Transverse colon (tissue), 4 donors: ENCODE results near the gene RANBP9. TPM values are rescaled to one million over a fixed set of nuclear protein-coding genes. Genes with fewer than 3 reads are reported as not detected.

Experiments
- DNase-seq: peaks from one replicate; pipeline ENCODE4 v3.0.0-alpha.2; 2019
- H3K27ac ChIP-seq, 4 donors: fragments of 200-600 bp; sonication (generic); 2 replicates each; pipeline ENCODE4 v1.5.1; 2016 to 2018; ENCODE audit warnings: inconsistent platforms in 4 of 4
- H3K27me3 ChIP-seq: fragments of 200-600 bp; sonication (generic); 2 replicates; pipeline ENCODE4 v1.5.1; 2017; ENCODE audit warnings: inconsistent platforms
- H3K36me3 ChIP-seq, 4 donors: fragments of 200-600 bp; sonication (generic); 2 replicates each; pipeline ENCODE4 v1.5.1; 2017 to 2019; ENCODE audit warnings: inconsistent platforms in 4 of 4
- H3K4me1 ChIP-seq, 4 donors: fragments of 200-600 bp; sonication (generic); 2 replicates each; pipeline ENCODE4 v1.5.1; 2017 to 2020; ENCODE audit warnings: inconsistent platforms in 4 of 4
- H3K4me3 ChIP-seq, 4 donors: fragments of 200-600 bp; sonication (generic); 1 replicate in 1 of 4; 2 replicates in 3 of 4; pipeline versions ENCODE4 v1.5.1 to v1.6.1; 2017 to 2019; ENCODE audit warnings: inconsistent platforms in 4 of 4
- H3K9me3 ChIP-seq, 2 donors: fragments of 200-600 bp; sonication (generic); 2 replicates each; pipeline ENCODE4 v1.5.1; 2017 to 2019; ENCODE audit warnings: inconsistent platforms in 2 of 2
- CTCF ChIP-seq, 5 experiments: fragments of 200-600 bp in 3 of 5; fragments of 450-650 bp in 2 of 5; sonication (generic) in 3 of 5; IDR thresholded peaks; 1 replicate in 2 of 5; 2 replicates in 3 of 5; pipeline ENCODE4 v1.5.1; 2016 to 2017; ENCODE audit warnings: antibody characterized with exemption in 5 of 5, inconsistent platforms in 3 of 5, mild to moderate bottlenecking in 2 of 5, moderate library complexity in 1 of 5
- EP300 ChIP-seq: sonication (generic); formaldehyde crosslinking; IDR thresholded peaks from one replicate; pipeline ENCODE4 v1.6.1; 2017; ENCODE audit warnings: antibody characterized with exemption, low read depth
- POLR2A ChIP-seq: fragments of 450-650 bp; IDR thresholded peaks from one replicate; pipeline ENCODE4 v1.6.1; 2016; ENCODE audit warnings: antibody characterized with exemption, mild to moderate bottlenecking, moderate library complexity
- POLR2AphosphoS5 ChIP-seq, 3 donors: sonication (generic); formaldehyde crosslinking; IDR thresholded peaks; one replicate each; pipeline ENCODE4 v1.6.1; 2016; ENCODE audit warnings: antibody characterized with exemption in 3 of 3
- WGBS, 2 donors: methylation state at CpG; one replicate each; pipeline ENCODE4 v1.1.5; 2018; ENCODE audit warnings: low coverage in 1 of 2; 5-methylcytosine and 5-hydroxymethylcytosine counted together
- in situ Hi-C, 4 donors: fragments of 200-750 bp; cut with MboI; loops; one replicate each; pipeline versions ENCODE4 v1.15.0 to v1.15.1; 2017; ENCODE audit warnings: low sequenced_read_pairs in 3 of 4, low pct_ligation_motif_present in 1 of 4, low pct_unique_long_range_greater_than_20kb in 1 of 4
- intact Hi-C: fragments of 100-400 bp; cut with DNase I; formaldehyde crosslinking; loops from one replicate; pipeline ENCODE4 v1.15.1; 2023; ENCODE audit warnings: low total_unique reads
- total RNA-seq, 4 donors: library from RNA; depleted of rRNA; stranded (reverse); fragments of >200 nt; gene quantifications; one replicate each; pipeline ENCODE4 v1.1.0, GENCODE V29; 2016

Gene RANBP9
- total RNA-seq, 4 donors from 2014 or later = 17.9 to 40.8 (median 37.4) TPM

GRCh38 chr6:13624871-13625288, 86.8 kb downstream of the RANBP9 start:
- TF ChIP-seq CTCF (IDR thresholded peaks at IDR 0.05) (peak in 4 of 5 experiments; percentile 22 to 40 (median 28)), POLR2A (no peak), EP300 (no peak), POLR2AphosphoS5 (IDR thresholded peaks at IDR 0.05) (no peak)
- in situ Hi-C loops (no loop called here), intact Hi-C loops (no loop called here)
- Histone ChIP-seq H3K27me3 (no peaks in the 10 kb centered on the region), H3K4me1 (no peaks in the 10 kb centered on the region), H3K4me3 (no peak overlapping the region), H3K36me3 (peaks cover 0 to 72% (median 20%) of the 10 kb centered on the region in 4 donors), H3K27ac (no peak overlapping the region), H3K9me3 (no peaks in the 10 kb centered on the region)
- DNase-seq = no peak
- 72 to 86% methylated on average over 2 to 4 of the region's 4 CpGs for WGBS, 2 donors

GRCh38 chr6:13617066-13617465, 94.6 kb downstream of the RANBP9 start:
- Histone ChIP-seq H3K4me3 (no peak overlapping the region), H3K9me3 (no peaks in the 10 kb centered on the region), H3K36me3 (peaks cover 0 to 37% (median 17%) of the 10 kb centered on the region in 4 donors), H3K27ac (no peak overlapping the region), H3K27me3 (no peaks in the 10 kb centered on the region), H3K4me1 (peaks cover 0 to 25% (median 17%) of the 10 kb centered on the region in 4 donors)
- intact Hi-C loops (loop anchor here (10.0 kb wide), 1 partner anchor 148 kb away; no protein-coding TSS in a partner anchor), in situ Hi-C loops (no loop called here)
- no peak for DNase-seq
- 33 to 79% methylated on average over 1 to 2 of the region's 2 CpGs for WGBS, 2 donors
- no peak for TF ChIP-seq POLR2AphosphoS5 (IDR thresholded peaks at IDR 0.05)
- no peak for TF ChIP-seq POLR2A

- Histone ChIP-seq H3K27me3 (no peaks in the 10 kb centered on the region), H3K4me1 (peaks cover 0 to 25% (median 17%) of the 10 kb centered on the region in 4 donors), H3K4me3 (peak overlapping the region; percentile 61 to 91 (median 71)), H3K27ac (peak overlapping the region; percentile 91 to 95 (median 94)), H3K36me3 (peaks cover 0 to 24% (median 13%) of the 10 kb centered on the region in 4 donors), H3K9me3 (no peaks in the 10 kb centered on the region)
- intact Hi-C loops (loop anchor here (2.0 to 10.0 kb wide), 2 partner anchors 95 to 149 kb away; partner anchors contain the start of gene RANBP9), in situ Hi-C loops (no loop called here)
- 0 to 3% methylated on average over 7 to 14 of the region's 14 CpGs for WGBS, 2 donors
- no peak for TF ChIP-seq POLR2AphosphoS5 (IDR thresholded peaks at IDR 0.05)
- no peak for TF ChIP-seq EP300
- no peak for TF ChIP-seq POLR2A
- no peak for TF ChIP-seq CTCF (IDR thresholded peaks at IDR 0.05)
- peak; percentile 63 for DNase-seq
Observed at GRCh38 chr6:13615792-13616120, 95.9 kb downstream of the RANBP9 start.

GRCh38 chr6:13614926-13615791, 96.5 kb downstream of the RANBP9 start, which contains the start of gene NOL7:
TSS of gene NOL7 (plus strand) at chr6:13615335. CDS start at chr6:13615359, 24 bp downstream.
- H3K27me3 ChIP-seq = no peaks in the 10 kb centered on the region
- peak within 1 kb of the TSS; percentile 61 to 91 (median 71) for H3K4me3 ChIP-seq
- TF ChIP-seq POLR2AphosphoS5 (IDR thresholded peaks at IDR 0.05) = peak; percentile 94 to 99 (median 98)
- peak; percentile 93 for TF ChIP-seq POLR2A
- peak; percentile 69 to 98 (median 91) for TF ChIP-seq CTCF (IDR thresholded peaks at IDR 0.05)
- TF ChIP-seq EP300 = no peak
- in situ Hi-C loops = no loop called here
- intact Hi-C loops = loop anchor here (2.0 to 10.0 kb wide), 2 partner anchors 96 to 150 kb away; partner anchors contain the start of gene RANBP9
- 0 to 1% methylated on average over 2 to 67 of the region's 85 CpGs for WGBS, 2 donors
- peaks cover 0 to 25% (median 17%) of the 10 kb centered on the region in 4 donors for H3K4me1 ChIP-seq
- DNase-seq = peak; percentile 98
- H3K9me3 ChIP-seq = no peaks in the 10 kb centered on the region
- peaks cover 0 to 18% (median 10%) of the 10 kb centered on the region in 4 donors for H3K36me3 ChIP-seq
- peak within 1 kb of the TSS; percentile 91 to 95 (median 94) for H3K27ac ChIP-seq
